ENCODE data around the gene BRI3BP. TPM values are rescaled to one million over a fixed set of nuclear protein-coding genes. Genes with fewer than 3 reads are reported as not detected.

Gene BRI3BP
- total RNA-seq, 2 donors from 2014 or later: 42.1 to 49.1 TPM

Other genes starting within 250 kb of the BRI3BP start
- gene SCARB1, start 129.8 kb upstream of the BRI3BP start, total RNA-seq: 10 to 100 TPM; 39.1 to 66.1 TPM
- 1,000 to 10,000 TPM; 1,187 to 1,359 TPM for gene UBC, start 79.0 kb upstream of the BRI3BP start, total RNA-seq
- 10 to 100 TPM; 13.9 to 18.0 TPM for gene DHX37, start 4.5 kb upstream of the BRI3BP start, total RNA-seq
- gene AACS, start 71.8 kb downstream of the BRI3BP start, total RNA-seq: 10 to 100 TPM; 43.8 to 69.0 TPM
- gene TMEM132B, start 192.7 kb downstream of the BRI3BP start, total RNA-seq: 1 to 10 TPM; 1.0 to 2.0 TPM